ENCODE data around the gene OR10A2. TPM values are rescaled to one million over a fixed set of nuclear protein-coding genes. Genes with fewer than 3 reads are reported as not detected.
"Not testable (repeated sequence)": the region's sequence is repeated elsewhere in the genome, so short reads cannot be mapped to it uniquely, and the experiment has no call there.

Gene OR10A2
- total RNA-seq, 2 experiments from 2014 or later, result not detected

DNA sequence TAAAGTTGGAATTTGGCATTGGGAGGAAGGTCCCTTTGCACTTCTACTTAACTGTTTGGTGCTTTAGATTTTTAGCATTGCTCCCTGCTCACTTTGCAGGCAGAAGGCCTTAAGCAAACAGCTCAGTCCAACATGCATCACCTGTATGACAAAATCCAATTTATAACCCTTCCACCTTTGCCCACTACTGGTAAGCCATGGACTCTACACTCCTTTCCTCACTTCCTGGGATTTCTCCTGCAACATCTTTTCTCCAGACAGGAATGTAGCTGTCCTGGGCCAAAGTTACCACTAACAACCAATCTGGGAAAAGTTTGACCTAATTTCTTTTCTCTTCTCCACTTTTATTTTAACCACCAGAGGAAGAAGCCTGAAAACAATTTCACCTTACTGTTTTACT, 31.2 kb downstream of the OR10A2 start:
- H3K4me3 Mint-ChIP-seq, result no peak overlapping the region

DNA sequence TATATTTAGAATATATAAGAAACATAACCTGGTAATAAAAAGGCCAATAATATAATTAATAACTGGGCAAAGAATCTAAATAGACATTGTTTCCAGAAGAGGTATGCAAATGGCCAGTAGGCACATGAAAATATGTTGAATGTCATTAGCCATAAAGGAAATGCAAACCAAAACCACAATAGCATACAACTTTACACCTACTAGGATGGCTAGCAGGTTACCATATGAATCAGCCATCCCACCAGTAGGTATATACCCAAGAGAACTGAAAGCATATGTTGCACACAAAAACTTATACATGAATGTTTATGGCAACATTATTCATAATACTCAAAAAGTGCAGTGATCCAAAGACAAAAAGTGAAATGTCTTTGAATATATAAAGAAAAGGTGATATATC, 32.2 kb downstream of the OR10A2 start:
- no peak for DNase-seq
- POLR2A ChIA-PET, result no interaction called here
- Mint-ChIP-seq H3K4me3 (no peak overlapping the region), H3K4me1 (no peaks in the 10 kb centered on the region), H3K36me3 (ENCODE audit: low read depth) (no peaks in the 10 kb centered on the region), H3K27ac (no peak overlapping the region), H3K9me3 (no peaks in the 10 kb centered on the region), H3K27me3 (peaks cover 10% of the 10 kb centered on the region)
- CTCF ChIA-PET, result no interaction called here

More for the DNA sequence above, 31.2 kb downstream of the OR10A2 start:
- no peak for DNase-seq
- H3K27me3 Mint-ChIP-seq, result peaks cover 10% of the 10 kb centered on the region
- ChIA-PET POLR2A (no interaction called here), CTCF (no interaction called here)
- no peaks in the 10 kb centered on the region for H3K4me1 Mint-ChIP-seq
- H3K27ac Mint-ChIP-seq, result no peak overlapping the region
- H3K36me3 Mint-ChIP-seq (ENCODE audit: low read depth), result no peaks in the 10 kb centered on the region
- no peaks in the 10 kb centered on the region for H3K9me3 Mint-ChIP-seq

DNA sequence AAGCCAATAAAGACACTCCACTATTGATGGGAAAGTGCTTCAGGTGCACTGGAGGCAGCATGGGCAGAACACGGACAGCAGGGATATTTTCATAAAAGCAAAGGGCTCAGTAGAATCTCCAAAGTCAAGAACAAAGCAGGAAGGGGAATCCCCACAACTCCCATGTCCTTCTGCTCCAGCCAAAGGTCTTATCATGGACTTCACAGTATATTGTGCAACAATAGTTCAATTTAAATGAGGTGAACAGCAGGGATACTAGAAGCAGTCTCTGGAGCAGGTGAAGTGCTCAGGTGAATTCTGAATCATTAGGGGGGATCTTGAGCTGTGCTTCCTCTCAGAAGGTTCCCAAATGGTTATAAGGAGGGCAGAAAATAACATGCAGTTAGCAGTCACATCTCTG, 36.1 kb downstream of the OR10A2 start:
- Mint-ChIP-seq H3K36me3 (ENCODE audit: low read depth) (no peaks in the 10 kb centered on the region), H3K4me1 (no peaks in the 10 kb centered on the region), H3K27ac (no peak overlapping the region), H3K4me3 (no peak overlapping the region), H3K9me3 (no peaks in the 10 kb centered on the region), H3K27me3 (peaks cover 9% of the 10 kb centered on the region)
- ChIA-PET CTCF (no interaction called here), POLR2A (no interaction called here)
- no peak for DNase-seq

DNA sequence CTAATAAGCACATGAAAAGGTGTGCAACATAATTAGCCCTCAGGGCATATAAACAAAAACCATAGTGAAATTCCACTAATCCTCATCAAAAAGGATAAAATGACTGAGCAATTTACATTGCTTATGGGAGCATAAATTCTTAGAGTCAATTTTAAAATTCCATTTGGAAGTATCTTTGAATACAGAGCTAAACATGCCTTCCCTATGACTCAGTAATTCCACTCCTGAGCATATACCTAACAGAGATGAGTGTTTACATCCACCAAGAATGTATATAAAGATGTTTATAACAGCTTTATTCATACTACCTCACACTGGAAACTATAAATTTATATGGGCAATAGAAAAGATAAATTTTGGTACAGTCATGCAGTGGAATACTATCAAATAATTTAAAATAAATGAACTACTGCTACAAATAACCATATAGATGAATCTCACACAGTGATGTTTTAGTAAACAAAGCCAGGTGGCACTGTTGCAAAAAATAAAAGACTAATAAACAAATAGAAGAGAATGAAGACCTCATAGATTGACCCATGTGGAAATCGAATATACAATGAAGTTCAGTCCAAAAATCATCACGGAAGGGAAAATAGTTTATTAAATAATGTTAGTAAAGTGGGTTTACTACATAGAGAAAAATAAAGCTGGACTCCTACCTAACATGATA, 37.6 kb downstream of the OR10A2 start:
- Mint-ChIP-seq H3K27ac (no peak overlapping the region), H3K9me3 (no peaks in the 10 kb centered on the region), H3K4me3 (no peak overlapping the region), H3K27me3 (peaks cover 9% of the 10 kb centered on the region), H3K36me3 (ENCODE audit: low read depth) (no peaks in the 10 kb centered on the region), H3K4me1 (no peaks in the 10 kb centered on the region)
- DNase-seq, result no peak
- POLR2A ChIA-PET, result no interaction called here
- CTCF ChIA-PET, result no interaction called here

DNA sequence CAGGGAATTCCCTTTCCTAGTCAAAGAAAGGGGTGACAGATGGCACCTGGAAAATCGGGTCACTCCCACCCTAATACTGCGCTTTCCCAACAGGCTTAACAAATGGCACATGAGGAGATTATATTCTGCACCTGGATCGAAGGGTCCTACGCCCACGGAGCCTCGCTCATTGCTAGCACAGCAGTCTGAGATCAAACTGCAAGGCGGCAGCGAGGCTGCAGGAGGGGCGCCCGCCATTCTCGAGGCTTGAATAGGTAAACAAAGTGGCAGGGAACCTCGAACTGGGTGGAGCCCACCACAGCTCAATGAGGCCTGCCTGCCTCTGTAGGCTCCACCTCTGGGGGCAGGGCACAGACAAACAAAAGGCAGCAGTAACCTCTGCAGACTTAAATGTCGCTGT, 41.9 kb downstream of the OR10A2 start:
- DNase-seq; H3K36me3 Mint-ChIP-seq (ENCODE audit: low read depth); H3K27ac Mint-ChIP-seq; POLR2A ChIA-PET; CTCF ChIA-PET; H3K4me3 Mint-ChIP-seq; H3K27me3 Mint-ChIP-seq; H3K4me1 Mint-ChIP-seq; H3K9me3 Mint-ChIP-seq: not testable (repeated sequence)

DNA sequence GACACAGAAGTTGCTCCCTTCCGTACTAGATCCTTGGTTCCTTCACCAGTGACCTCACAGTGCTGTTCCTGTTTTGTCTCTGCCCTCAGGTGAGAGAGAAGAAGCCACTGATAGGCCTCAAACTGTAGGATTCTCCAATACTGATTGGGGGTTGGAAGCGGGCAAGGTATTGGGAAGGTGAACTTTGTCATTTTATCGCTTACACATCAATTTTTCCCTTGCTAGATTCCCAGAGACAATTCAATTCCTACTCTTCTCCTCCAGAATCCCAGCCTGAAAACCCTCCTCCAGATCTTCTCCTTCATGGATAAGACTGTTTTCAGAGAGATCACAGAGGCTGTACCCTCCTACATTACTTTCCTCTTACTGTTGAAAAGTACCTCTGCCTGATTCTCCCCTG, 48.5 kb downstream of the OR10A2 start:
- Mint-ChIP-seq H3K4me1 (no peaks in the 10 kb centered on the region), H3K36me3 (ENCODE audit: low read depth) (no peaks in the 10 kb centered on the region), H3K4me3 (no peak overlapping the region), H3K27me3 (peaks cover 3% of the 10 kb centered on the region), H3K27ac (no peak overlapping the region), H3K9me3 (peaks cover 2% of the 10 kb centered on the region)
- CTCF ChIA-PET, result no interaction called here
- POLR2A ChIA-PET, result no interaction called here
- no peak for DNase-seq

DNA sequence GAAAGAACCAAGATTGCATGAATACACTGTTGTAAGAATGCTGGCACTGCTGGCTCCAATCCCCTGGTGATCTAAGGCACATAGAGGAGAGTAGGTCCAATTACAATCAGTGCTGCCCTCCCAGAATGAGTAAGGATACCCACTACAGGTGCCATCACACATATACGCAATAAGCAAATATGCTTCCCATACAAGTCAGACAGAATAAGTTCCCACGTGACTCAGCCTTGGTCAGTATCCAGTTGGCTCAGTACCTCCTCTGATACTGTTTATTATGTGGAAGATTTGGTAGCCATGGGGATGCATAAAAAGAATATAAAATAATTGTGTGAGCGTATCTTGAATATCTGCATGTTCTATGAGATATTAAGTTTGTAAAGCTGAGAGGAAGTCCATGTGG, 49.1 kb downstream of the OR10A2 start:
- Mint-ChIP-seq H3K4me3 (no peak overlapping the region), H3K27me3 (peaks cover 4% of the 10 kb centered on the region), H3K36me3 (ENCODE audit: low read depth) (no peaks in the 10 kb centered on the region), H3K4me1 (no peaks in the 10 kb centered on the region), H3K9me3 (peaks cover 2% of the 10 kb centered on the region), H3K27ac (no peak overlapping the region)
- no peak for DNase-seq
- ChIA-PET POLR2A (no interaction called here), CTCF (no interaction called here)

DNA sequence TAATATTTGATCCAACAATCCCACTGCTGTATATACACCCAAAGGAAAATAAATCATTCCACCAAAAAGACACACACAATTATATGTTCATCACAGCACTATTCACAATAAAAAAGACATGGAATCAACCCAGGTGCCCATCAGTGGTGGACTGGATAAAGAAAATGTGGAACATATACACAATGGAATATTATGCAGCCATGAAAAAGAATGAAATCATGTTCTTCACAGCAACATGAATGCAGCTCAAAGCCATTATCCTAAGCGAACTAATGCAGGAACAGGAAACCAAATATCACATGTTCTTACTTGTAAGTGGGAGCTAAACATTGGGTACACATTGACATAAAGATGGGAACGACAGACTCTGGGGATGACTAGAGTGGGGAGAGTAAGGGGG, 56.8 kb downstream of the OR10A2 start:
- Mint-ChIP-seq H3K9me3 (peaks cover 3% of the 10 kb centered on the region), H3K4me1 (no peaks in the 10 kb centered on the region), H3K36me3 (ENCODE audit: low read depth) (peaks cover 1% of the 10 kb centered on the region), H3K27ac (no peak overlapping the region), H3K4me3 (no peak overlapping the region), H3K27me3 (peaks cover 19% of the 10 kb centered on the region)
- CTCF ChIA-PET, result interaction anchor here (0.6 kb wide), 1 partner anchor 494 kb away, joined by 3 read pairs; no protein-coding TSS in a partner anchor
- DNase-seq, result no peak
- POLR2A ChIA-PET, result no interaction called here

DNA sequence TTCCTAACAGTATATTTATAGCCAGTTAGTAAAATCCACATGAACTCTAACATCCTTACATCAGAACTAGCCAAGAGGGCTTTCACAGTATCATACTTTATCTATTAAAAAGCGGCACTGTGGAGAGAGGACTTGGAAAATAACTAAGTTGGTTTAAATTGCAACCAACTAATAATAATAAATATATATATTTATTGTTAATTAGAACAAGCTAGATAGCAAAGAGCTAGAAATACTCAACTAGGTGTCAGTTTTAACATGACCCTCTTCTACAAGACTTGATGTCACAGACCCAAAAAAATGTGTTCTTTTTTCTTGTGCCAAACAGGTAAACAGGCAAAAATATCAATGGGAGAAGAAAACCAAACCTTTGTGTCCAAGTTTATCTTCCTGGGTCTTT, 57.8 kb downstream of the OR10A2 start, which contains the start of gene OR2D3:
OR2D3 (plus strand) TSS at position 301 of the 400 bp plus-strand sequence; CDS start at position 301, 0 bp downstream.
- no peak within 1 kb of the TSS for H3K27ac Mint-ChIP-seq
- no peak for DNase-seq
- peaks cover 2% of the 10 kb centered on the region for H3K4me1 Mint-ChIP-seq
- ChIA-PET POLR2A (no interaction called here), CTCF (no interaction called here)
- H3K9me3 Mint-ChIP-seq, result peaks cover 3% of the 10 kb centered on the region
- no peak within 1 kb of the TSS for H3K4me3 Mint-ChIP-seq
- H3K27me3 Mint-ChIP-seq, result peaks cover 24% of the 10 kb centered on the region
- H3K36me3 Mint-ChIP-seq (ENCODE audit: low read depth), result peaks cover 1% of the 10 kb centered on the region

Other genes starting within 250 kb of the OR10A2 start
- gene TPP1, start 243.6 kb upstream of the OR10A2 start, total RNA-seq, result 100 to 1,000 TPM in 1 of 2 experiments, 10 to 100 TPM in 1; 90.1 to 105 TPM
- gene DCHS1, start 207.2 kb upstream of the OR10A2 start, total RNA-seq, result under 1 TPM; 0.35 to 0.40 TPM
- 10 to 100 TPM; 50.0 to 56.0 TPM for gene MRPL17, start 179.7 kb upstream of the OR10A2 start, total RNA-seq
- not detected for gene OR2AG2, start 91.1 kb upstream of the OR10A2 start, total RNA-seq
- not detected for gene OR2AG1, start 80.0 kb upstream of the OR10A2 start, total RNA-seq
- not detected for gene OR6A2, start 63.4 kb upstream of the OR10A2 start, total RNA-seq
- not detected for gene OR10A5, start 17.4 kb upstream of the OR10A2 start, total RNA-seq
- not detected for gene OR10A4, start 13.6 kb downstream of the OR10A2 start, total RNA-seq
- gene OR2D2, start 29.4 kb downstream of the OR10A2 start, total RNA-seq, result not detected
- gene OR2D3, start 57.9 kb downstream of the OR10A2 start, total RNA-seq, result not detected
- gene ZNF215, start 63.4 kb downstream of the OR10A2 start, total RNA-seq, result 1 to 10 TPM in 1 of 2 experiments, under 1 TPM in 1; 0.96 to 1.4 TPM
- not detected for gene ZNF214, start 157.3 kb downstream of the OR10A2 start, total RNA-seq
- gene NLRP14, start 157.4 kb downstream of the OR10A2 start, total RNA-seq, result under 1 TPM in 1 of 2 experiments, not detected in 1; 0.05 TPM
- gene RBMXL2, start 225.9 kb downstream of the OR10A2 start, total RNA-seq, result not detected